A549 (cell line): ENCODE data around the gene MYOZ3.

ENCODE experiments used
- HDAC2 ChIP-seq: fragments of 200-600 bp; sonication (generic); IDR thresholded peaks from 2 replicates; pipeline ENCODE4 v1.6.1; 2016
- POLR2A ChIP-seq: IDR thresholded peaks from 2 replicates; pipeline ENCODE4 v1.6.1; 2012; ENCODE audit warnings: mild to moderate bottlenecking, low read length
- SREBF2 ChIP-seq: fragments of 450-650 bp; IDR thresholded peaks from 2 replicates; pipeline ENCODE4 v1.6.1; 2014; ENCODE audit warnings: mild to moderate bottlenecking, moderate library complexity
- TF ChIP-seq, protein P1 (sequence below): fragments of >200 bp; sonication (Bioruptor Twin); formaldehyde crosslinking; IDR thresholded peaks from 3 replicates; pipeline ENCODE4 v1.5.1; 2016
- TF ChIP-seq, protein P2 (sequence below): fragments of 200-600 bp; sonication (generic); IDR thresholded peaks from 2 replicates; pipeline ENCODE4 v1.6.1; 2016; ENCODE audit warnings: antibody characterized with exemption, mild to moderate bottlenecking, moderate library complexity
- TF ChIP-seq, protein P3 (sequence below): fragments of 450-650 bp; IDR thresholded peaks from 2 replicates; pipeline ENCODE4 v1.6.1; 2014; ENCODE audit warnings: antibody characterized with exemption
- TF ChIP-seq, protein P4 (sequence below): fragments of 250-450 bp; sonication (Bioruptor Pico); IDR thresholded peaks from 2 replicates; pipeline ENCODE4 v1.5.0; 2021; ENCODE audit warnings: mild to moderate bottlenecking, moderate library complexity, borderline replicate concordance
- TF ChIP-seq, protein P5 (sequence below): fragments of >200 bp; sonication (Bioruptor Twin); formaldehyde crosslinking; IDR thresholded peaks from 3 replicates; pipeline ENCODE4 v1.6.1; 2016

DNA sequence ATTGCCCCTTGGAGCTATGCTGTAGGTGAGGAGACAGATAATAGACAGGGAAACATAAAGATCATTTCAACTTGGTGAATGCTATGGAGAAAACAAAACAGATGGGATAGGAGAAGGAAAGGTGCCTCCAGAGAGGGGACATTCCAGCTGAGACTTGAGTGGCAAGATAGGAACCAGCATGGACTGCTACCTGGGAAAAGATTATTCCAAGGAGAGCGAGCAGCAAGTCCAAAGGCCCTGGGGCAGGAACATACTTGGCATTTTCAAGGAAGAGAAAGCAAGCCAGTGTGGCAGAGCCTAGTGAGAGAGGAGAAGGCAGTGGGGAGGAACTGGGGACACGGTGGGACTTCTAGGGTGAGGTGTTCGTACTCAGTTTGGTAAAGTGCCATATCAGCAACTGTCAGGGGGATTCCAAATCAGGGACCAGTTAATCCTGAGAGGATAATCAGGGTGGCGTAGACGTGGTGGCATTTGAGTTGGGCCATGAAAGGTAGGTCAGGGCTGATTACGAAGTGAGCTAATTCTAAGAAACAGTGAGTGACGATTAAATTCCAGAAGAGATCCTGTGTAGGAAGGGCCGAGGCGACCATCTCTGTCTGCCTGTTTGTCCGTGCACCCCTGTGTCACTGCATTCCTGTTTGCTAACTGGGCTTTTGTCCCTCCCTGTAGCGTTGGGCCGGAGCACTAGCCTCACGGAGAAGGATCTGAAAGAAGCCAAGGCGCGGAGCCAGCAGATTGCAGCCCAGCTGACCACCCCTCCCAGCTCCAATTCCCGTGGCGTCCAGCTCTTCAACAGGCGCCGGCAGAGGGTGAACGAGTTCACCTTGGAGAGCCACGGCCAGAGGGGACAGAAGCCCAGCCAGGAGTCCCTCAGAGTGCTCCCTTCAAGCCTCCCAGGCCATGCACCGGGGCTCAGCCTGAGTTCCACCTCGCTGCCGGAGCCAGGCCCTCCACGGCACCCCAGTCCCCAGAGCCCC lies 13.5 kb upstream of the MYOZ3 start:
- TF ChIP-seq, protein P1, sequence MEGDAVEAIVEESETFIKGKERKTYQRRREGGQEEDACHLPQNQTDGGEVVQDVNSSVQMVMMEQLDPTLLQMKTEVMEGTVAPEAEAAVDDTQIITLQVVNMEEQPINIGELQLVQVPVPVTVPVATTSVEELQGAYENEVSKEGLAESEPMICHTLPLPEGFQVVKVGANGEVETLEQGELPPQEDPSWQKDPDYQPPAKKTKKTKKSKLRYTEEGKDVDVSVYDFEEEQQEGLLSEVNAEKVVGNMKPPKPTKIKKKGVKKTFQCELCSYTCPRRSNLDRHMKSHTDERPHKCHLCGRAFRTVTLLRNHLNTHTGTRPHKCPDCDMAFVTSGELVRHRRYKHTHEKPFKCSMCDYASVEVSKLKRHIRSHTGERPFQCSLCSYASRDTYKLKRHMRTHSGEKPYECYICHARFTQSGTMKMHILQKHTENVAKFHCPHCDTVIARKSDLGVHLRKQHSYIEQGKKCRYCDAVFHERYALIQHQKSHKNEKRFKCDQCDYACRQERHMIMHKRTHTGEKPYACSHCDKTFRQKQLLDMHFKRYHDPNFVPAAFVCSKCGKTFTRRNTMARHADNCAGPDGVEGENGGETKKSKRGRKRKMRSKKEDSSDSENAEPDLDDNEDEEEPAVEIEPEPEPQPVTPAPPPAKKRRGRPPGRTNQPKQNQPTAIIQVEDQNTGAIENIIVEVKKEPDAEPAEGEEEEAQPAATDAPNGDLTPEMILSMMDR: no peak
- TF ChIP-seq, protein P2, sequence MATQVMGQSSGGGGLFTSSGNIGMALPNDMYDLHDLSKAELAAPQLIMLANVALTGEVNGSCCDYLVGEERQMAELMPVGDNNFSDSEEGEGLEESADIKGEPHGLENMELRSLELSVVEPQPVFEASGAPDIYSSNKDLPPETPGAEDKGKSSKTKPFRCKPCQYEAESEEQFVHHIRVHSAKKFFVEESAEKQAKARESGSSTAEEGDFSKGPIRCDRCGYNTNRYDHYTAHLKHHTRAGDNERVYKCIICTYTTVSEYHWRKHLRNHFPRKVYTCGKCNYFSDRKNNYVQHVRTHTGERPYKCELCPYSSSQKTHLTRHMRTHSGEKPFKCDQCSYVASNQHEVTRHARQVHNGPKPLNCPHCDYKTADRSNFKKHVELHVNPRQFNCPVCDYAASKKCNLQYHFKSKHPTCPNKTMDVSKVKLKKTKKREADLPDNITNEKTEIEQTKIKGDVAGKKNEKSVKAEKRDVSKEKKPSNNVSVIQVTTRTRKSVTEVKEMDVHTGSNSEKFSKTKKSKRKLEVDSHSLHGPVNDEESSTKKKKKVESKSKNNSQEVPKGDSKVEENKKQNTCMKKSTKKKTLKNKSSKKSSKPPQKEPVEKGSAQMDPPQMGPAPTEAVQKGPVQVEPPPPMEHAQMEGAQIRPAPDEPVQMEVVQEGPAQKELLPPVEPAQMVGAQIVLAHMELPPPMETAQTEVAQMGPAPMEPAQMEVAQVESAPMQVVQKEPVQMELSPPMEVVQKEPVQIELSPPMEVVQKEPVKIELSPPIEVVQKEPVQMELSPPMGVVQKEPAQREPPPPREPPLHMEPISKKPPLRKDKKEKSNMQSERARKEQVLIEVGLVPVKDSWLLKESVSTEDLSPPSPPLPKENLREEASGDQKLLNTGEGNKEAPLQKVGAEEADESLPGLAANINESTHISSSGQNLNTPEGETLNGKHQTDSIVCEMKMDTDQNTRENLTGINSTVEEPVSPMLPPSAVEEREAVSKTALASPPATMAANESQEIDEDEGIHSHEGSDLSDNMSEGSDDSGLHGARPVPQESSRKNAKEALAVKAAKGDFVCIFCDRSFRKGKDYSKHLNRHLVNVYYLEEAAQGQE: no peak
- TF ChIP-seq POLR2A (no peak), HDAC2 (no peak), SREBF2 (no peak)
- TF ChIP-seq, protein P3, sequence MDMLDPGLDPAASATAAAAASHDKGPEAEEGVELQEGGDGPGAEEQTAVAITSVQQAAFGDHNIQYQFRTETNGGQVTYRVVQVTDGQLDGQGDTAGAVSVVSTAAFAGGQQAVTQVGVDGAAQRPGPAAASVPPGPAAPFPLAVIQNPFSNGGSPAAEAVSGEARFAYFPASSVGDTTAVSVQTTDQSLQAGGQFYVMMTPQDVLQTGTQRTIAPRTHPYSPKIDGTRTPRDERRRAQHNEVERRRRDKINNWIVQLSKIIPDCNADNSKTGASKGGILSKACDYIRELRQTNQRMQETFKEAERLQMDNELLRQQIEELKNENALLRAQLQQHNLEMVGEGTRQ: no peak
- TF ChIP-seq, protein P4, sequence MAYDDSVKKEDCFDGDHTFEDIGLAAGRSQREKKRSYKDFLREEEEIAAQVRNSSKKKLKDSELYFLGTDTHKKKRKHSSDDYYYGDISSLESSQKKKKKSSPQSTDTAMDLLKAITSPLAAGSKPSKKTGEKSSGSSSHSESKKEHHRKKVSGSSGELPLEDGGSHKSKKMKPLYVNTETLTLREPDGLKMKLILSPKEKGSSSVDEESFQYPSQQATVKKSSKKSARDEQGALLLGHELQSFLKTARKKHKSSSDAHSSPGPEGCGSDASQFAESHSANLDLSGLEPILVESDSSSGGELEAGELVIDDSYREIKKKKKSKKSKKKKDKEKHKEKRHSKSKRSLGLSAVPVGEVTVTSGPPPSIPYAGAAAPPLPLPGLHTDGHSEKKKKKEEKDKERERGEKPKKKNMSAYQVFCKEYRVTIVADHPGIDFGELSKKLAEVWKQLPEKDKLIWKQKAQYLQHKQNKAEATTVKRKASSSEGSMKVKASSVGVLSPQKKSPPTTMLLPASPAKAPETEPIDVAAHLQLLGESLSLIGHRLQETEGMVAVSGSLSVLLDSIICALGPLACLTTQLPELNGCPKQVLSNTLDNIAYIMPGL: no peak
- TF ChIP-seq, protein P5, sequence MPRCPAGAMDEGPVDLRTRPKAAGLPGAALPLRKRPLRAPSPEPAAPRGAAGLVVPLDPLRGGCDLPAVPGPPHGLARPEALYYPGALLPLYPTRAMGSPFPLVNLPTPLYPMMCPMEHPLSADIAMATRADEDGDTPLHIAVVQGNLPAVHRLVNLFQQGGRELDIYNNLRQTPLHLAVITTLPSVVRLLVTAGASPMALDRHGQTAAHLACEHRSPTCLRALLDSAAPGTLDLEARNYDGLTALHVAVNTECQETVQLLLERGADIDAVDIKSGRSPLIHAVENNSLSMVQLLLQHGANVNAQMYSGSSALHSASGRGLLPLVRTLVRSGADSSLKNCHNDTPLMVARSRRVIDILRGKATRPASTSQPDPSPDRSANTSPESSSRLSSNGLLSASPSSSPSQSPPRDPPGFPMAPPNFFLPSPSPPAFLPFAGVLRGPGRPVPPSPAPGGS: no peak
